Measurements from ENCODE around the gene NEMF.
"Not testable (repeated sequence)": the region's sequence is repeated elsewhere in the genome, so short reads cannot be mapped to it uniquely, and the experiment has no call there.

Gene NEMF

GRCh38 chr14:49880267-49881064 is 27.9 kb upstream of the NEMF start:
- DNase-seq (ENCODE audit: low read depth in 1 of 2, low spot score in 1 of 2): no peak

DNA sequence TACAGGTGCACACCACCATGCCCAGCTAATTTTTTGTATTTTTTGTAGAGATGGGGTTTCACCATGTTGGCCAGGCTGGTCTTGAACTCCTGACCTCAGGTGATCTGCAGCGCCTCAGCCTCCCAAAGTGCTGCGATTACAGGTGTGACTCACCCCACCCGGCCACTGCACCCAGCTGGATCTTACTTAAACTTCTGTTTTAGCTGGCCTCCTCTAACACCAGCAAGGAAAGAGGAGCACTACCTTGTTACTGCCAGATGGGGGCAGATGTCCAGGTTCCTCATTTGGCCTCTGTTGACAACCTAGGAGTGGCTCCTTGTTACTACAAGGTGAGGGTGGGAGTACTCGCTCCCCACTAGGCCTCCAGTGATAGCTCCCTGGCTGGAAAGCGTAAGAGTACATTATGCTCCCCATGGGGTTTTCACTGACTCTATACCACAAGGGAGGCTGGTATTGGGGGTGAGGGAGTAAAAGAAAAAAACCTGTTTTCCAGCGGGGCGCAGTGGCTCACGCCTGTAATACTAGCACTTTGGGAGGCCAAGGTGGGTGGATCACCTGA is 27.1 kb upstream of the NEMF start:
- DNase-seq (ENCODE audit: low read depth in 1 of 2, low spot score in 1 of 2): peak in 1 of 2 donors; percentile 17

GRCh38 chr14:49876563-49877127 is 24.1 kb upstream of the NEMF start:
- no peak for DNase-seq (ENCODE audit: low read depth in 1 of 2, low spot score in 1 of 2)

- no peak for DNase-seq (ENCODE audit: low read depth in 1 of 2, low spot score in 1 of 2)
Measured at GRCh38 chr14:49875640-49876198, 23.1 kb upstream of the NEMF start.

- not testable (repeated sequence) for DNase-seq (ENCODE audit: low read depth in 1 of 2, low spot score in 1 of 2)
Measured at GRCh38 chr14:49873548-49873947, 21.0 kb upstream of the NEMF start.

GRCh38 chr14:49870908-49871307 is 18.3 kb upstream of the NEMF start:
- DNase-seq (ENCODE audit: low read depth in 1 of 2, low spot score in 1 of 2): no peak

DNA sequence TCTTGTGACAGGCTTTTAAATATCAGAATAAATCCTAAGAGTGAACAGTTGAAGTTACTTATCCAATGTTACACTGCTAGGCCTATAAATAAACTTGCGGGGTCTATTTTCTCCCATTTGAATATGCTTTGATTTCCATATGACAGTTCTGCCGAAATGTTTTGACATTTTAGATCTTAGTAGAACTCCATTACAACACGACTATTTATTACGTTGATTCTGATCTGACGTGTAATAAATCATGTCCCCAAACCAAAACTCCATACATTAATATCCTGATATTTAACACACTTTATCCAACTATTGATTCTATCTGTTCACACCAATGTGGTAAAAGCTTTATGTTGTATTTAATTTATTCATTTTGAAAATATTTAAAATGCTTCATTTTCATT is 16.1 kb upstream of the NEMF start:
- no peak for DNase-seq (ENCODE audit: low read depth in 1 of 2, low spot score in 1 of 2)

DNA sequence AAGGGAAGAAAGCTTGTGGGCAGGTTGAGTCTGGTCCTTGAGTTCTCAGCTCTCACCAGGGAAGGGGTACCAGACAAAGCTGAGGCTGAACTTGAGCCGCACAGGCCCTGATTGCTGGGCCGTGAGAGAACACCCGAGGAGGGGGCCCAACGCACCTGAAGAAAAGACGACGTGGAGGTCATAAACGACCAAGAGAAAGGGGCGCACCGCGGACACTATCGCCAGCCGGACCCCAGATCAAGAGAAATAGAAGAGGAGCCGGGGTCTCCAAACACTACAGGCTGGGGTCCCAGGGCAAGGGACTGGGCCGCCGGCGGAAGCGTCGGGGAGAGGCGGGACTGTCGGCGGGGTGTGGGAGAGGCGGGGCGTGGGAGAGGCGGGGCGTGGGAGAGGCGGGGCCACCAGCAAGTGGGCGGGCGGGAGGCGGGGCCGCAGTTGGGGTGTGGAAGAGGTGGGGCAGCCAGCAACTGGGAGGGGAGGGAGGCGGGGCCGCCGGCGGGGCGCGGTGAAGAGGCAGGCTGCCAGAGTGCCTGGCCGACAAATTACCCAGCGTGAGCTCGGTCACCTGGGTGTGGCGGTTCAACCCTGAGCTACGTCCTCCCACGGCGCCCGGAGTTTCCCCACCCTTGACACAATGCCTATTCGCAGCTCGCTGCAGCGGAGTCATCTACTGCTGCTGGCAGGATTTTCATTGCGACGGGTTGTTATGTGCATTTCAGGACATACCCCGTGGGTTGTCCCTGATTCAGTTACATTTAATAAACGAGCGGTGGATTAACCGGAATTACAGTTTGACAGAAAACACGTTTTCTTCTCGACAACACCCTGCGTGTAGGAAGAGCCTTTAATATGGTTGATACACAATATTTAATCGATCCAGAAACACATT is 15.5 kb upstream of the NEMF start:
- peak; percentile 97 to 98 for DNase-seq (ENCODE audit: low read depth in 1 of 2, low spot score in 1 of 2)

- peak; percentile 67 to 74 for DNase-seq (ENCODE audit: low read depth in 1 of 2, low spot score in 1 of 2)
Measured at GRCh38 chr14:49865431-49865859, 12.9 kb upstream of the NEMF start.

- DNase-seq (ENCODE audit: low read depth in 1 of 2, low spot score in 1 of 2): no peak
Measured at GRCh38 chr14:49863487-49864281, 11.1 kb upstream of the NEMF start.

DNA sequence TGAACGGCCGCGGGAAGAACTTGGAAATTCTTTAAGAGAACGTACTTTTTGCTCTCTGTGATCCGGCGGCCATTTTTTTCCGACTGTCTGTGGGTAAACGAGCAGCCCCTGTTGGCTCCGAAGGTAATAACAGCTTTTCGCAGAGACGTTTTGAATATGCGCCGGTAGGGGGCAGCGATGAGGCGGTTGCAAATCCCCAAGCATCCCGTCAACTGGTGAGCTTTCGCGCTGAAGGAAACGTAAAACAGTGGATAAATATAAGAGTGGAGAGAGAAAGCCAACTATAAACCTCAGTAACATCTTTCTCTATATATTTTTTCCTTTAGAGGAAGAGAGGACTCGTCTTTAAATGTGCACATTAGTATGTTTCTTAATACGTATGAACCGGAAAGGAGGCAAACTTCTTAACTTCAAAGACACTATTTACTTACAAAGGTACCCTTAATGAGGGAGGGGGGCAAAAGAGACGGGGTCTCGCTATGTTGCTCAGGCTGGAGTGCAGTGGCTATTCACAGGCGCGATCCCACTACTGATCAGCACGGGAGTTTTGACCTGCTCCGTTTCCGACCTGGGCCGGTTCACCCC is 9.6 kb upstream of the NEMF start:
- DNase-seq (ENCODE audit: low read depth in 1 of 2, low spot score in 1 of 2): peak; percentile 73 to 80

DNA sequence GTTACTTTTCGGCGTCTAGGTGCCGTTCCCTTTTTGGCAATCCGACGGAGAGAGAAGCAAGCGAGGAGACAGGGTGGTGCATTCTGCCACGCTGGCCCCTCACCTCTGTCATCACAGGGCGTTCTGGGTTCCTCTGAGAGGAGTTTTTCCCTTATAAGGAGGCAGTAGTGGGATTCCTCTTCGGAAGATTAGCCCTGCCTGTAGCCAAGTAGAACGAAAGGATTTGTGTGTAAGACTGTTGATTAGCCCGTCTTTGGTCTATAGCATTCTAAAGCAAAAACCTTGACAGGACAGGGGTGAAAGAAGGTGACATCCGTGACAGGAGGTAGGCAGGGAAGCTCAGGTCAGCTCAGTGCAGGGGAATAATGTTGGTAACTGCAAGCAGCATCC is 9.1 kb upstream of the NEMF start:
- peak; percentile 28 to 38 for DNase-seq (ENCODE audit: low read depth in 1 of 2, low spot score in 1 of 2)

- no peak for DNase-seq (ENCODE audit: low read depth in 1 of 2, low spot score in 1 of 2)
Measured at GRCh38 chr14:49860988-49861698, 8.6 kb upstream of the NEMF start.

DNA sequence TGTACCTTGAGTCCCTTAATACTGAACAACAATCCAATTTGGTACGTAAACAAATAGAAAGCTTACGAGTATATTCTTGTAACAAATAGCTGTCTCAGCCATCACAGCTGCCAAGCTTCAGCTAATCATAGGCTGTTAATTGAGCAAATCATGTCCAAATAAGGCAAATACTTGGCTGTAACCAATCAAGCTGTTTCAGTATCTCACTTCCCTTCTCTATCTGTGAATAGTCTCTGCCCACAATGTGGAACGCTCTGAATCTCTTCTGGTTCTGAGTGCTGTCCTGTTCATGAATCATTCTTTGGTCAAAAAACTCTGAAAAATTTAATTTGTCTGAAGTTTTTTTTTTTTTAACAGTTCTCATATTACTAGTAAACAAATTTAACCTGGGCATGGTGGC is 5.8 kb upstream of the NEMF start:
- DNase-seq (ENCODE audit: low read depth in 1 of 2, low spot score in 1 of 2): no peak

GRCh38 chr14:49857427-49858003 is 4.9 kb upstream of the NEMF start:
- DNase-seq (ENCODE audit: low read depth in 1 of 2, low spot score in 1 of 2): no peak

- peak; percentile 37 to 52 for DNase-seq (ENCODE audit: low read depth in 1 of 2, low spot score in 1 of 2)
Measured at GRCh38 chr14:49853572-49854375, 1.2 kb upstream of the NEMF start.

DNA sequence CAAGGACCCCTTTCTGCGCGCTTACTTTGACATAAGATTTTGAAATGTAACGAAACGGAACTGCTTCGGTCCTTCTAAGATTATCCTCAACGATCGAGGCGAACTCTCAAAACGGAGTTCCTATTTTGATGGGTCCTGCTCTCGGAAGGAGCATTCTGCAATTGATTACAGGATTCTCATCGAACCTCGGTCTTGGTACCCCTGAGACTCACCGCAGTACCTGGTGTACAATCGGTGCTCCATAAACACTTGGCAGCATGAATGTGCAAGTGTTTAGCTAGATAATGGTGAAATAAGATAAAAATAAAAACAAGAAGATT is 530 bp upstream of the NEMF start:
- DNase-seq (ENCODE audit: low read depth in 1 of 2, low spot score in 1 of 2): no peak

- DNase-seq (ENCODE audit: low read depth in 1 of 2, low spot score in 1 of 2): no peak
Measured at GRCh38 chr14:49851813-49852212, 775 bp downstream of the NEMF start.

Data from activated T-helper 1 cell treated with anti-CD3 and anti-CD28 coated beads, Interleukin-2, amount 50 U/mL, for 16 hours (primary cell).